Adipocyte (in vitro differentiated cells): Measurements from ENCODE around the gene METRNL.

Experiments
- DNase-seq: peaks from one replicate; pipeline ENCODE4 v3.0.0-alpha.2; 2015; ENCODE audit warnings: low read depth
- H3K27me3 ChIP-seq: replicated peaks from 2 replicates; pipeline ENCODE4 v1.7.0; 2013; ENCODE audit warnings: mild to moderate bottlenecking, low read length, moderate library complexity; ENCODE audit not compliant: control insufficient read depth, insufficient read depth
- H3K36me3 ChIP-seq: 2 replicates; pipeline ENCODE4 v1.7.0; 2013; ENCODE audit warnings: low read length, mild to moderate bottlenecking, moderate library complexity; ENCODE audit not compliant: control insufficient read depth, insufficient read depth, severe bottlenecking
- H3K4me1 ChIP-seq: 2 replicates; pipeline ENCODE4 v1.7.0; 2013; ENCODE audit warnings: mild to moderate bottlenecking, low read length, moderate library complexity; ENCODE audit not compliant: control insufficient read depth, insufficient read depth
- H3K4me3 ChIP-seq: 2 replicates; pipeline ENCODE4 v1.7.0; 2013; ENCODE audit warnings: mild to moderate bottlenecking, low read length, moderate library complexity
- H3K9ac ChIP-seq: 2 replicates; pipeline ENCODE4 v1.7.0; 2013; ENCODE audit warnings: mild to moderate bottlenecking, low read length, moderate library complexity
- H3K9me3 ChIP-seq: 2 replicates; pipeline ENCODE4 v1.7.0; 2013; ENCODE audit warnings: mild to moderate bottlenecking, low read length, moderate library complexity; ENCODE audit not compliant: control insufficient read depth

METRNL gene

DNA sequence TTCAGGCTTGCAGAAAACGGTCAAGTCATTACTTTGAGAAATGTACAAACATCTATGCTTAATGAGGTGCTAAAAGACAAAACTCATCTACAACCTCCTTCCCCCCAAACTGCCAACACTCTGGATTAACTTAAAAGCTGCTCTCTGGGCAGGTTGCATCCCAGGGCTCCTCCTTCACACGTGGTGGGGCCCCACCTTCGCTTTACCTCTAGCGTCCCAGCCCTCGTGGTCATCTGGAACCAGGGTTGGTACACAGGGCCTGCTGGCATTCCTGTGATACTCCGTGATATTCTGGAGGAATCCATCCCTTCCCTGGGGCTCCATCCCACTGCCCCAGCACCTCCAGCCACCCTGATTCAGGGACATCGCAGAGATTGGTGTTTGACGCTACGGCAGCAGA, 4.8 kb downstream of the METRNL start:
- H3K9me3 ChIP-seq = no peaks in the 10 kb centered on the region
- no peak for DNase-seq
- H3K9ac ChIP-seq = peak overlapping the region; percentile 51
- H3K4me3 ChIP-seq = peak overlapping the region; percentile 46
- H3K27me3 ChIP-seq = no peaks in the 10 kb centered on the region
- H3K4me1 ChIP-seq = peaks cover 65% of the 10 kb centered on the region
- H3K36me3 ChIP-seq = peaks cover 6% of the 10 kb centered on the region

DNA sequence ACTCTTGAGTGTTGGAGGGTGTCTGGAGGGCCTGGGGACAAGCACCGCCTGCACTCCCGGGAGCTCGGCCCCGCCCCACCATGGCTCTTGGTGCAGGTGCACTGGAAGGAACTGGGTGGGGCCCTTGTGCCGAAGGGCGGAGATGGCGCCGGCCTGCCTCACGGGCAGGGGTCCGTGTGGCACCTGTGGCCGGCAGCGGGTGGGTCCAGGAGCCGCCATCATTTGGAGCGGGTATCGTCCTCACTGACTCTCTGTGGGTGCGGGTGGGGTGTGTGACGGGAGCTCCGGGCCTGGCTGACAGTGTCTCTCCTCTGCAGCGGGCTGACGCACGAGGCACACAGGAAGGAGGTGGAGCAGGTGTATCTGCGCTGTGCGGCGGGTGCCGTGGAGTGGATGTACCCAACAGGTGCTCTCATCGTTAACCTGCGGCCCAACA, 5.2 kb downstream of the METRNL start:
- Histone ChIP-seq H3K9ac (peak overlapping the region; percentile 51), H3K9me3 (no peaks in the 10 kb centered on the region), H3K27me3 (no peaks in the 10 kb centered on the region), H3K4me3 (peak overlapping the region; percentile 46), H3K4me1 (peaks cover 65% of the 10 kb centered on the region), H3K36me3 (peaks cover 6% of the 10 kb centered on the region)
- no peak for DNase-seq

DNA sequence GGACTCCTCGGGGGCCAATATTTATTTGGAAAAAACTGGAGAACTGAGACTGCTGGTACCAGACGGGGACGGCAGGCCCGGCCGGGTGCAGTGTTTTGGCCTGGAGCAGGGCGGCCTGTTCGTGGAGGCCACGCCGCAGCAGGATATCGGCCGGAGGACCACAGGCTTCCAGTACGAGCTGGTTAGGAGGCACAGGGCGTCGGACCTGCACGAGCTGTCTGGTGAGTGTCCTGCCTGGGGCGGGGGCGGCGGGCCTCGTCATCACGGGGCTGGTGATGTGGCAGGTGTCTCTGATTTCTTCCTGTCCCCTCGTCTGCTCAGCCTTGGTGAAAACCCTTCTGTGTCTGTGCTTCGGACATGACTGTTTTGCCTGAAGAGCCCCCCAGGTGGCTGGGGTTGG, 5.7 kb downstream of the METRNL start:
- Histone ChIP-seq H3K36me3 (peaks cover 6% of the 10 kb centered on the region), H3K27me3 (no peaks in the 10 kb centered on the region), H3K9me3 (no peaks in the 10 kb centered on the region), H3K4me3 (peak overlapping the region; percentile 46), H3K9ac (peak overlapping the region; percentile 51), H3K4me1 (peaks cover 65% of the 10 kb centered on the region)
- DNase-seq = no peak

DNA sequence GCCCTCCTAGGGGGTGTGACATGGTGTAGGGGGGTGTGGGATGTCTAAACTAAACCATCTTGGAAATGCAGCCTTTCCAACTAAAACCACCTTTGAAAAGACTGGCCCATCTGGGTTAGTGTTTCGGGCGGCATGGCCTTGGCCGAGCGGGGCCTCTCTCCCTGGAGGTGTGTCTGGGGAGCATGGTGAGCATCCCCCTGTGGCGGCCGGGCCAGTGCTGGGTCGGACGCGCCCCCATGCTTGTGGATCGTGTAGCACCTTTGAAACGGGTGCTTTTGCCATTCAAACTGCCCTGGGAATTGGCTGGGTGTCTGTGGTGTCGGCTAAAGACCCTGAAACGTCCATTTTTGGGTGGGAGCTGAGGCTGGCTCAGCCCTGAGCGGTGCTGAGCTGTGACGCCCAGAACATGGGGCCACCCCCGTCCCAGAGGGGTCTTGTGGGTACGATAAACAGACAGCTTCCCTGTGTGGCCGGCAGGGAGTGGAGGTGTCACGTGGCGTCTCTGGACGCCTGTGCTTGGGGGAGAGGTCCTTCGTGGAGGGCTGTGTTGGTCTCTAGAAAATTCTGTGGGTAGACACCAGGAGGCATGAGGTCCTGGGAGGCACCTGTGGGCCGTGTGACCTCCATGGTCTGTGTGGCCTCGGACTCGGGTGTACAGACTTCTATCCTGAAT, 6.3 kb downstream of the METRNL start:
- peaks cover 68% of the 10 kb centered on the region for H3K4me1 ChIP-seq
- no peak for DNase-seq
- H3K27me3 ChIP-seq = no peaks in the 10 kb centered on the region
- no peak overlapping the region for H3K4me3 ChIP-seq
- peak overlapping the region; percentile 51 for H3K9ac ChIP-seq
- H3K9me3 ChIP-seq = no peaks in the 10 kb centered on the region
- H3K36me3 ChIP-seq = peaks cover 6% of the 10 kb centered on the region

DNA sequence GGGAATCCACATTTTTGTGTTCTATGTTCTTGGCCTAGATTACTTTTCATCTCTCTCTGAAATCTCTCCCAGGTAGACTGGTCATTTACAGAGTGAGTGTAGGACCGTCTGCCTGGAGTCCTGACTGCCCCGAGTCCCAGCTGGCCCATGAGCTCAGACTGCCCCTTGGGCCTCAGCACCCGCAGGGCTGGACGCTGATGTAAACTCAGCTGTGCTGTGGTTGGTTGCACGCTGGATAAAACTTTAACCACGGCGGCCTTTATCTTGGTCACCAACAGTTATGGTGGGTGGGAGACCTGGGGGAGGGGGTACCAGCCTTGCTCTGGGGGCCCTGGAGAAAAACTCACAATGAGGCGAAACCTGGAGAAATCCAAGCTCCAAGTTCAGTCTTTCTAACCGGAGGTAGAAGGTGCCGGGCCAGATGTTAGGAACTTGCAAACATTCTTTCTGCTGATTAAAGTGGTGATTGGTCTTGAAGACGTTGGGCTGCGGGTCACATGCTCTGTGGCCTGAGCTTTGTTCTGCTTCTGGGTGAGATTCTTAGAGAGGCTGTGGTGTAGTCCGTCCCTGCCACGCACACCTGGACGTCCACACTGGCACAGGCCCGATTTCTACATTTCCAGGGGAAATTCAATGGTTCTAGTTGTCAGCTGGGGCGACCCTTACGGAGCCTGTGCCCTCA, 6.9 kb downstream of the METRNL start:
- H3K27me3 ChIP-seq = no peaks in the 10 kb centered on the region
- peaks cover 6% of the 10 kb centered on the region for H3K36me3 ChIP-seq
- no peak for DNase-seq
- H3K9me3 ChIP-seq = no peaks in the 10 kb centered on the region
- H3K4me3 ChIP-seq = no peak overlapping the region
- H3K9ac ChIP-seq = peak overlapping the region; percentile 51
- H3K4me1 ChIP-seq = peaks cover 73% of the 10 kb centered on the region

DNA sequence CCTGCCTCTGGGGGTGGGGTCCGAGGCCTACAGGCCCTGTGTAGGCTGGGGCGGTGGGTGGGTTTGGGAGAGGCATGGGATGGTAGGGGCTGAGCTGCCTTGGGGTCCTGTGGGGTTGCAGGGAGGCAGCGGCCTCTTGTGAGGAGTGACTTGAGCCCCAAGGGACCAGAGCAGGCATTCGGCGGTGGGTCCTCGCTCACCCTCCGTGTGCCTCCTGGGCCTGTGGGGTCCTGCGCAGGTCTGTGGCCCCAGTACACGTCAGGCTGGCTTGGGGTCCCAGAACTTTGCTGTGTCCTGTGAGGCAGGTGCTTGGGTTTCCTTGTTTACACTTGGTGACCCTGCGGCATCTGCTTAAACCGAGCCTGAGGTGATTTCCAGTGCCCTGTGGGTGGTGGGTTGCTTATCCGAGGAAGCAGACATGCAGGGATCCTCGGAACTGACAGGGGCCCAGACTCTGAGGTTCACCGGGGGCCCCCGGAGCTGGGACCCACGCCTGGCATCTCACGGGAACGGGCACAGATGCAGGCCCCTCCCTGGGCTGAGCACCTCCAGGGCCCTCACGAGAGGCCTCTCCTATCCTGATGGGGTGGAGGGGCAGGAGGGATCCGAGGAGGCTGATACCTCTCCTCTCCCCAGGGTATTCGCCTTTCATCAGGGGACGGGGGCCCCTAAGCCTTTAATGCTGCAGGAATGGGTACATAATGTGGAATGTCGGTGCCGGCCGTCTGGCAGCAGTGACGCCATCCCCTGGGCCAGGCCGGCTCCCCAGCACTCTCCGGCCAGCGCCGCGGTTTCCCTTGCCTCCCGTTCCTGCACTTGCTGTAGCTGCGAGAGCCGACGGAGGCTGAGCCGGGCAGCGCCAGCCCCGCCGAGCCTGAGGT, 7.7 kb downstream of the METRNL start:
- H3K4me3 ChIP-seq = no peak overlapping the region
- no peak for DNase-seq
- peaks cover 6% of the 10 kb centered on the region for H3K36me3 ChIP-seq
- H3K9ac ChIP-seq = peak overlapping the region; percentile 51
- H3K27me3 ChIP-seq = no peaks in the 10 kb centered on the region
- H3K9me3 ChIP-seq = no peaks in the 10 kb centered on the region
- peaks cover 72% of the 10 kb centered on the region for H3K4me1 ChIP-seq

DNA sequence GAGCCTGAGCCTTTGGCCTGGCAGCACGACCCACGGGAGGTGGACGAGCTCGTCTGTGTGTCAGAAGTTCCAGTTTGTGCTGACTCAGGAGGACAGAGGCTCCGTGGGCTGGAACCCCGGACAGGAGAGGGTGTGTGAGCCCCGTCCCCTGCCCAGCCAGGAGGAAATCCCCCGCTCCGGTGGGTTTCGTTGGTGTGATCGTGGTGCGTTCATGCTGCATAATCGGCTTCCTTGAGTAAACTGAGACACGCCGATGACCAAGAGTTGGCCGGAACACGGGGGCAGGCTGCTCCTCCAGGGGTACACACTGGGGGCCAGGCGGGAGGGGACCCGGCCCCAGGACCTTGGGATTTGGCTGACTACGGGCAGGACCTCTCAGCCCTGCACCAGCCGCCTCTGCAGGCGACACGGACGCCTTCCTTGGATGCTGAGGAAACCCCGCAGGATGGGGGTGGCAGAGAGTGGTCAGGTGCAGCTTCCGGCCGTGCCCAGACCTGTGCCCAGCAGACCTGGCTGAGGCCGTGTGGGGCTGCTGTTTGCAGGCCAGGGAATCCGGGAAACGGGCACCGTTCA, 8.5 kb downstream of the METRNL start:
- Histone ChIP-seq H3K9ac (peak overlapping the region; percentile 51), H3K36me3 (peaks cover 6% of the 10 kb centered on the region), H3K4me1 (peaks cover 70% of the 10 kb centered on the region), H3K9me3 (no peaks in the 10 kb centered on the region), H3K4me3 (no peak overlapping the region), H3K27me3 (no peaks in the 10 kb centered on the region)
- no peak for DNase-seq

DNA sequence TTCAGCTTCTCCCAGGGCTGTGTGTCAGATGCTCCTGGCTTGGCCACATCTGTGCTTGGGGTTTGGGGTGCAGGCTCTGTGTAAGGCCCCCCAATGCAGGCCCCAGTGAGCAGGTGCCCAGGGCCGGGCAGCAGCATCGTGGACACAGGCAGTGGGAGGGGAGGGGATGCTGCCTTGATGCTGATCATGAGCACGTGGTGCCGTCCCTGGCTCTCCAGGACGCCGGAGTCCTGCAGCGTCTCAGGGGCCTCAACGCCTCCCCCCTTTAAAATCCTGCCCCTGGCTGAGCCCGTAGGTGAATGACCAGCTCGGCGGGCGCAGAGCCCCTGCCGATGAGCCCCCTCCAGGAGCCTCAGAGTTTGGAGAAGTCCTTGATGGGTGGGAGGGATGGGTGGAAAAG, 9.0 kb downstream of the METRNL start:
- Histone ChIP-seq H3K9ac (no peak overlapping the region), H3K9me3 (no peaks in the 10 kb centered on the region), H3K4me3 (no peak overlapping the region), H3K4me1 (peaks cover 69% of the 10 kb centered on the region), H3K27me3 (no peaks in the 10 kb centered on the region), H3K36me3 (peaks cover 9% of the 10 kb centered on the region)
- no peak for DNase-seq

DNA sequence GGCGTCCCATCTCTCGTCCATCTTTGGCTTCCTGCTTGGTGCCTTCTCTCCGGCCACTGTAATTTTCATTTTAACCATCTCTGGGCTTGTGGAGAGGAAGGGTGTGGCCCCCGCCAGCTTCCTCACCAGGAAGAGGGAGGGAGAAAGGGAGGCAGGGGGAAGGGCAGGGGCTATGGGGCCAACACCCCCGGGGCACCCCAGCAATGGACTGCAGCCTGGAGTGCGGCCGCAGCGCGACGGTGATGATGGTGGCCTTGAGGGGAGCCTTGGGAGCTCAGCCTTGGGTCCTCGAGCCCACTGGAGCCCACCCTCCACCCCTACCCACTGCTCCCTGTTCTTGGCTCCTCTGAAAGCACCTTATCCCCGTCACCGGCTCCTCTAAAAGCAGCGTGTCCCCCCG, 9.5 kb downstream of the METRNL start:
- no peak for DNase-seq

DNA sequence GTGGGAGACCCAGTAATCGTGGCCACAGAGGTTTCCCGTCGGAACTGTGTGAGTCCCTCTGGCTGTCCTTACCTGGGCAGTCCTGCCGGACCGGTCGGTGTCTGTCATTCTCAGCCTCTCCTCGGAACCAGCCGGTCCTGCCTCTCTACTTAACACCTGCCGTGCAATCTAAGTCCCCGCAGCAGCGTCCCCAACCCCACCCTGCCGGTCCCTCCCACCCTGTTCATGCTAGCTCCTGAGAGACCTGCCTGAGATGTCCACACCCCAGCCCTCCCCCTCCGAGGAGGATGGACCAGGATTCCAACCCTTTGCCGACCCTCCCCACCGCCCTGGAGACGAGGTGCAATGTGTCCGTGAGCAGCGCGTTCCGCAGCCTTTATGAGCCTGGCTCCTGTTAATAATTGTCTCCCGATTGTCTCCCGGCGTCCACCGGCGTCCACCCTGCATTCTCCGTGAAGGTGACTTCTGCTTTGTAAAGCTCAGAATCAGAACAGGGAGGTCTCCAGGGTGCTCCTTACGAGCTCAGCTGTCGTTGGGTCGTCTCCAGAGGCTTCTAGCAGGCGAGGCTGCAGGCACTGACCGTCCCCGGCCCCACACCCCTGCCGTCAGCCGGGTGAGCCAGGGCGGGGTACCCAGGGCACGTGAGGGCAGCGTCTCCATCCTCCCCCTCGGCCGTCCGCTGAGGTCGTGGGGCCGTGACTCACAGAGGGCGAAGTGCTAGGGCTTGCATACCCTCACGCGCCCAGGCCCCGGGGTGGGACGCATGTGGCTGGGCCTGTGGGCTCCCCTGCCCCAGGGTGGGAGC, 10.1 kb downstream of the METRNL start:
- peaks cover 19% of the 10 kb centered on the region for H3K36me3 ChIP-seq
- no peak overlapping the region for H3K9ac ChIP-seq
- no peak for DNase-seq
- H3K4me1 ChIP-seq = peaks cover 59% of the 10 kb centered on the region
- H3K9me3 ChIP-seq = no peaks in the 10 kb centered on the region
- H3K4me3 ChIP-seq = no peak overlapping the region
- H3K27me3 ChIP-seq = no peaks in the 10 kb centered on the region

More for the DNA sequence above, 9.5 kb downstream of the METRNL start:
- no peak overlapping the region for H3K4me3 ChIP-seq
- H3K4me1 ChIP-seq = peaks cover 65% of the 10 kb centered on the region
- no peaks in the 10 kb centered on the region for H3K27me3 ChIP-seq
- H3K36me3 ChIP-seq = peaks cover 13% of the 10 kb centered on the region
- no peak overlapping the region for H3K9ac ChIP-seq
- no peaks in the 10 kb centered on the region for H3K9me3 ChIP-seq
